DMS 273 treated with DMSO at 0.1 percent for 48 hours (cell line): ENCODE data around the gene KDF1.
"Not testable (repeated sequence)": the region's sequence is repeated elsewhere in the genome, so short reads cannot be mapped to it uniquely, and the experiment has no call there.

Experiments
- DNase-seq: peaks from one replicate; lab custom pipeline; 2025; lab: John Stamatoyannopoulos, UW

Gene KDF1

DNA sequence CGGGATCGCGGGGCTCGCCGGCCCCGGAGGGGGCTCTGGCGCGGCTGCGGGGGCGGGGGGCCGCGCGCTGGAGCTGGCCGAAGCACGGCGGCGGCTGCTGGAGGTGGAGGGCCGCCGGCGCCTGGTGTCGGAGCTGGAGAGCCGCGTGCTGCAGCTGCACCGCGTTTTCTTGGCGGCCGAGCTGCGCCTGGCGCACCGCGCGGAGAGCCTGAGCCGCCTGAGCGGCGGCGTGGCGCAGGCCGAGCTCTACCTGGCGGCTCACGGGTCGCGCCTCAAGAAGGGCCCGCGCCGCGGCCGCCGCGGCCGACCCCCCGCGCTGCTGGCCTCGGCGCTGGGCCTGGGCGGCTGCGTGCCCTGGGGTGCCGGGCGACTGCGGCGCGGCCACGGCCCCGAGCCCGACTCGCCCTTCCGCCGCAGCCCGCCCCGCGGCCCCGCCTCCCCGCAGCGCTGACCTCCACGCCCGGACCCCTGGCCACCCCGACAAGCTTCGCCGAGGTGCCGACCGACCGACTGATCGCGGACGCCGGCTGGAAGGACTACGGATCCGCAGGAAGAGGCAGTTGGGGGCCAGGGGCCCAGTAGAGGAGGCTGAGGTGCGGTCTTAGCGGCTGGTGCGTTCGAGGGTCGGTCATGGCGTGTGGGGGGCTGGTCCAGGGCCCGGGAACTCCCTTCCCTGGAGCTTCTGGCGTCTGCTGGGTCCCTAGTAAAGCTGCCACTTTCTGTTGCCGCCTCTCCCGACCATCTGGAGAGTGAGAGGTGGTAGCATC lies 33.9 kb upstream of the KDF1 start:
- no peak for DNase-seq

- DNase-seq, result peak; percentile 59
Observed at GRCh38 chr1:26993237-26994019, 33.2 kb upstream of the KDF1 start, which contains the start of gene TRNP1. Gene TRNP1, plus strand, starts transcription at chr1:26993692. Its CDS starts 95 bp downstream, at chr1:26993787.

- peak; percentile 44 for DNase-seq
Observed at GRCh38 chr1:26991310-26992116, 31.2 kb upstream of the KDF1 start.

DNA sequence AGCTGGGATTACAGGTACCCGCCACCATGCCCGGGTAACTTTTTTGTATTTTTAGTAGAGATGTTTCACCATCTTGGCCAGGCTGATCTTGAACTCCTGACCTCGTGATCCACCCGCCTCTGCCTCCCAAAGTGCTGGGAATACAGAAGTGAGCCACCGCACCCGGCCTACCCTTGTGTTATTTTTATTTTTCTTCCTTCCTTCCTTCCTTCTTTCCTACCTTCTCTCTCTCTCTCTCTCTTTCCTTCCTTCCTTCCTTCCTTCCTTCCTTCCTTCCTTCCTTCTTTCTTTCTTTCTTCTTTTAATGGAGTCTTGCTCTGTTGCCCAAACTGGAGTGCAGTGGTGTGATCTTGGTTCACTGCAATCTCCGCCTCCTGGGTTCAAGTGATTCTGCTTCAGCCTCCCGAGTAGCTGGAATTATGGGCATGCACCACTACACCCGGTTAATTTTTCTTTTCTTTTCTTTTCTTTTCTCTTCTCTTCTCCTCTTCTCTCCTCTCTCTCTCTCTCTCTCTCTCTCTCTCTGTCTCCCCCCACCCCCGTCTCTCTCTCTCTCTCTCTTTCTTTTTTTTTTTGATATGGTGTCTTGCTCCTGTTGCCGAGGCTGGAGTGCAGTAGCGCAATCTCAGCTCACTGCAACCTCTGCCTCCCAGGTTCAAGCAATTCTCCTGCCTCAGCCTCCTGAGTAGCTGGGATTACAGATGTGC lies 29.3 kb upstream of the KDF1 start:
- not testable (repeated sequence) for DNase-seq

DNA sequence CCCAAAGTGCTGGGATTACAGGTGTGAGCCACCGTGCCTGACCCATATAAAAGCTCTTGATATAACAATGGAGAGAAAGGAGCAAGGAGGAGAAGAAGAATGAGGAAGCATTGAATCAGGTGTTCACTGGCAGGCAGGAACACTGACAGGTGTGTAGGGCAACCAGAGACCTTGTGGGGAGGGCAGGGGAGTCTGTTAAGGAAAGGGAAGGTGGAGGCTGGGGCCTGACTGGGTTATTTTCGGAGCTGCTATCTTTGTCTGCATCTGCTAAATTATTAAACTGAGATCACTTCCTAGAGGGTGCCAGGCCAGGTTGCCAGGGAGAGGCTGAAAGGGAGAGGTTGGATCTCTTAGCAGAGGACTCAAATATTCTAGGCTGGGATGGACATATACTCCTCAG lies 26.4 kb upstream of the KDF1 start:
- no peak for DNase-seq

DNA sequence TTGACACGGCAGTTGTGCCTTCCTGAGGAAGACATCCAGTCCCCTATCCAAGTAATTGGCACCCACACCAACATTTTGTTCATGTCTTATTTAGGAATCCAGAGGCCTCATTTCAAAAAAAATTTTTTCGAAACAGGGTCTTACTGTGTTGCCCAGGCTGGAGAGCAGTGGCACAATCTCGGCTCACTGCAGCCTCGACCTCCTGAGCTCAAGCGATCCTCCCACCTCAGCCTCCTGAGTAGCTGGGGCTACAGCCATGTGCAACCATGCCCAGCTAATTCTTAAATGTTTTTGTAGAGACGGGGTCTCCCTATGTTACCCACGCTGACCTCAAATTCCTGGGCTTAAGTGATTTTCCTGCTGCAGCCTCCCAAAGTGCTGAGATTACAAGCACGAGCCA lies 24.0 kb upstream of the KDF1 start:
- DNase-seq, result no peak

- DNase-seq, result no peak
Observed at GRCh38 chr1:26983863-26984262, 23.6 kb upstream of the KDF1 start.

DNA sequence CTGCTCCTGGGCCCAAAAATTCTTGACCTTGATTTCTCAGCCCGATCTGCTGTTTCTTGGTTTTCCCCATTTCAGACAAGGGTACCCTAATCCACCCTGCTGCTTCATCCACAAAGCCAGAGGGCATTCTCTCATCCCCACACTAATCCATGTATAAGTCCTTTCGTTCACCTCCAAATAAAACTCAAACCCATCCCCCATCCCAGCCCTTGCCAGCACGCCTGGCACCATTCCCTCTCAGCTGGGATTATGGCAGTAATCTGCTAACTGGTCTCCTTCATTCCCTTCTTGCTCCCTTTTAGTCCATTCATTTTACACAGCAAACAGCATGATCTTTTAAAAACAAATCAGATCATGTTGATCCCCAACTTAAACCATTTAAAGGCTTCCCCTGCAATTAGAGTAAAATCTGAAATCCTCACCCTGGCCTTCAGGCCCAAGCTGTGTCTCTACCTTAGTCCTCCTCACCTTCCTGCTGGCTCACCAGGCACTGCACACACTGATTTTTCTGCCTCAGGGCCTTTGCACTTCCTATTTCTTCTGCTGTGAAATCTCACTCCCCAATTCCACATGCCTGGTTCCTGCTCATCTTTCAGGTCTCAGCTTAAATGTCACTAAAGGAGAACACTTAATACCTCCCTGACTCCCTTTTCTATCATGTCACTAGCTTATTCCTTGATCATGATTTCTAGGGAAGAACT lies 21.0 kb upstream of the KDF1 start:
- DNase-seq, result no peak

- DNase-seq, result no peak
Observed at GRCh38 chr1:26978901-26979300, 18.6 kb upstream of the KDF1 start.

GRCh38 chr1:26976621-26977510 lies 16.6 kb upstream of the KDF1 start:
- no peak for DNase-seq

GRCh38 chr1:26972821-26973220 lies 12.6 kb upstream of the KDF1 start:
- no peak for DNase-seq

GRCh38 chr1:26972390-26972789 lies 12.1 kb upstream of the KDF1 start:
- no peak for DNase-seq

- DNase-seq, result no peak
Observed at GRCh38 chr1:26971590-26971989, 11.3 kb upstream of the KDF1 start.

- peak; percentile 11 for DNase-seq
Observed at GRCh38 chr1:26970810-26971209, 10.5 kb upstream of the KDF1 start.

- DNase-seq, result no peak
Observed at GRCh38 chr1:26965628-26966027, 5.4 kb upstream of the KDF1 start.

- DNase-seq, result no peak
Observed at GRCh38 chr1:26965213-26965612, 4.9 kb upstream of the KDF1 start.

DNA sequence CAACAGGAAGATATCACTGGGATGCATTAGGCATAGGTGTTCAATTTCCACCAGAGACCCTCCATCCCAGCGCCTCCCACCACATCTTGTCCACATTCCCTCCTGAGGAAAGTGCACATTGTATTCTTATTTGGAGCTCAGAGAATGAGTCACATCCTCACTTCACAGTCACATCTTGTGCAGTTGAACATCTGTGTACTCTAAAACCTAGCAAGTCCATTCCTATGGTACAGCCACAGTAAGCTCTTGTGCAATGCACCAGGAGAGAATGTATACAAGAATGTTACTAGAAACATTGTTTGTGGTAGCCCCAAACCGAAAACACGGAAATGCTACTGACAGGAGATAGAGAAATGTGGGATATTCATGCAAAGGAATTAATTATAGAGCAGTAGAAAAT lies 1.6 kb upstream of the KDF1 start:
- DNase-seq, result no peak

- DNase-seq, result no peak
Observed at GRCh38 chr1:26960625-26960966, 328 bp upstream of the KDF1 start.

DNA sequence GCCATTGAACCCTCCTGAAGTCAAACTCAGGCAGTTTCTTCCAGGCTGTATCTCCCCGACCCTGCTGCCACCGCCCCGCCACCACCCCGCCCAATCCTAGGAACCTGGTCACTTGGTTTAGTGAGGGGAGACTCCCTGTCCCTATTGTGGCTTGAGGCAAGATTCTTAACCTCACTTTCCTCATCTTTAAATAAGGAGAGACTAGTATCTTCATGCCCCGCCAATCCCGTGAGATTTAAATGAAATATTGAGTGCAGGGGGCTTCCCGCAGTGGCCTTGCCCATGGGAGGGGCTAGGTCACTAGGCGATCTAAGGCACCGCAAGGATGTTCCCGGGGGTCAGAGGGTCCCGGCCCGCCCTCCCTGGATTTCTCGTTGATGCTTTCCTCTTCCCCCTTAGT lies 998 bp downstream of the KDF1 start:
- DNase-seq, result no peak

DNA sequence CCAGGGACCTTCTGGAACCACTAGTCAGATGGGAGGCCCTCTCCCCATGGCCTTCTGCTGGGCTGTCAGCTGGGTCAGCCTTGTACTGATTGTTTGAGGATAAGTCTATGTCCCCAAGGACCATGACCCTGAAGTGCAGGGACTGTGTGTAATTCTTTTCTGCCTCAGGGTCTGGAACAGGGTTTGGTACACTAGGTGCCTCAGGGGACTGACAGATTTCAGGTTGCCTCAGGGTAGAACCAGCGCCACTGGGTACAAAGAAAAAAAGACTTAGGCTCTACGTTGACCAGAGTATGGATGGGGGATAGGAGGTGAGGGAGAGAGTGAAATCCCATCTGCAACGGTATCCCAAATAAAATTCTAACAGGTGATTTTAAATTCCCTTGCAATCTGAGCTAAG lies 3.0 kb downstream of the KDF1 start:
- DNase-seq, result no peak
